Kidney epithelial cell (primary cell): ENCODE measurements around the gene YPEL1. TPM values are rescaled to one million over a fixed set of nuclear protein-coding genes. Genes with fewer than 3 reads are reported as not detected.

Experiments used
- DNase-seq: peaks from one replicate; pipeline ENCODE4 v3.0.0-alpha.2; 2010; ENCODE audit warnings: low read depth
- H3K27me3 ChIP-seq: 2 replicates; pipeline ENCODE4 v1.6.0; 2011; ENCODE audit warnings: low read length; ENCODE audit not compliant: control insufficient read depth, insufficient read depth
- H3K36me3 ChIP-seq: 2 replicates; pipeline ENCODE4 v1.5.1; 2011; ENCODE audit warnings: low read length; ENCODE audit not compliant: control insufficient read depth, insufficient read depth
- H3K4me3 ChIP-seq: 2 replicates; pipeline ENCODE4 v1.5.1; 2011; ENCODE audit warnings: low read depth, mild to moderate bottlenecking, control low read depth, low read length
- CTCF ChIP-seq: IDR thresholded peaks from 2 replicates; pipeline ENCODE4 v1.5.1; 2011; ENCODE audit warnings: mild to moderate bottlenecking, moderate library complexity, low read length, control low read depth, inconsistent platforms; ENCODE audit not compliant: insufficient read depth, poor library complexity, severe bottlenecking
- total RNA-seq: library from RNA; depleted of rRNA; stranded (reverse); fragments of >200 nt; gene quantifications from 2 replicates; pipeline ENCODE4 v1.2.3, GENCODE V29; 2015

Gene YPEL1
- total RNA-seq, 1 donor from 2014 or later, result 4.9 TPM

GRCh38 chr22:21766691-21767462 lies 31.3 kb upstream of the YPEL1 start:
- Histone ChIP-seq H3K4me3 (no peak overlapping the region), H3K27me3 (no peaks in the 10 kb centered on the region), H3K36me3 (peaks cover 4% of the 10 kb centered on the region)
- no peak for TF ChIP-seq CTCF
- DNase-seq, result no peak

DNA sequence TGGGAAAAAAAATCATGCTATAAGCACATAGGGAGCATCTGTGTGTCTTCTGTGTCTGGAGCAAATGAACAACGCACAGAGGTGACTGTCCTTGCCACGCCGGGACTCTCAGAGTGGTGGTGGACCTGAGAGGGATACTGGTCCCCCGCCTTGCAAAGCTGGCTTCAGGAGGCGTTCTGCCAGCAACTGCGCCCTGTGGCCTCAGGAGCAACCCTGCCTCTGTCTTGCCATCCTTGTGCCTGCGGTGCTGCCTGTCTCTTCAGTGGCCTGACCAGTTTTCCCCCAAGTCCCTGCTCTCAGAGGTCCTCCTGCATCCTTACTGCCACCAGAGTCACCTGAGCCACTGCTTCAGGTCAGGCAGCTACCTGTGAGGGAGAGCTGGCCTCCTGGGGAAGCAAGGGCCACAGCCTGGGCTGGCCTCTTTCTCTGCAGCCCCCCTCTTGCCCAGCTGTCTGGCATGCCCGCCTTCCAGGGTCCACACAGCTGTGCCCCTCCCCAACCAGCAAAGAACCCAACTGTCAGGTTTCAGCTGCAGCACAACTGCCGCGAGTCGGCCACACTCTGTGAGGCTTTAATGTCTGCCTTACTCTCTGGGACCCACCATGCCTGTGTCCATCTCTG lies 30.4 kb upstream of the YPEL1 start:
- Histone ChIP-seq H3K4me3 (no peak overlapping the region), H3K36me3 (peaks cover 4% of the 10 kb centered on the region), H3K27me3 (no peaks in the 10 kb centered on the region)
- no peak for TF ChIP-seq CTCF
- DNase-seq, result no peak

DNA sequence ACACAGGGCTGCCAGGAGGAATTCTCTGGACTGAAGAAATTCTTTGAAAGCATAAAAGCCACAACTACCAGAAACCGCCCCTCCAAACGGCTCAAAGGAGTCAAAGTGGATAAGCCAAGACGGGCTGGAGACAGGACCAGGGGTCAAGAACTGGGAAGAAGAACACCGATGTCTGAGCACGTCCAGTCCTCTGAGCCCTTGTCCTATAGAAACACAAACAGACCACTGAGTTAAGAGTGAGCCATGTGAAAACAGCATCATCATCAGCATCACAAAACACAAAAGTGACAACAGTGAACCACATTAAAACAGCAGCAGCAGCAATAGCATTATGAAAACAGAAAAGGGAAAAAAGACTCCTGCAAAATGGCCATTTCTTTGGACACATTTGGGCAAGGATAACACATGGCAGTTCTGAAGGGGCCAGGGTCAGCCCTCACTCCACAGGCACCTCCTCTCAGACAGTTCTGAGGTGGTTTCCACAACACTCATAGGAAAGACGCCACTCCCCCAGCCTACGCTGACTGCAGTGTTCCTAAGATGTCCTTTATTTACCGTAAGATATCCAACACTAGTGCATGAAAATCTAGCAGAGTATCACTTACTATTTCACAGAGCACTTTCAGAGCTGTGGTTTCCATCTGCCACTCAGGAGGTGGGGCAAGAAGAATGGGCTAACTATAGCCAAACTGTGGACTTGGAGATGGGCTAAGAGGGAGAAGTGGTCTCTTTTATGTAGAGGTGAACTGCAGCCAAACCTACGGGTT lies 28.6 kb upstream of the YPEL1 start:
- peaks cover 4% of the 10 kb centered on the region for H3K36me3 ChIP-seq
- no peak for DNase-seq
- H3K27me3 ChIP-seq, result no peaks in the 10 kb centered on the region
- TF ChIP-seq CTCF, result no peak
- H3K4me3 ChIP-seq, result no peak overlapping the region

DNA sequence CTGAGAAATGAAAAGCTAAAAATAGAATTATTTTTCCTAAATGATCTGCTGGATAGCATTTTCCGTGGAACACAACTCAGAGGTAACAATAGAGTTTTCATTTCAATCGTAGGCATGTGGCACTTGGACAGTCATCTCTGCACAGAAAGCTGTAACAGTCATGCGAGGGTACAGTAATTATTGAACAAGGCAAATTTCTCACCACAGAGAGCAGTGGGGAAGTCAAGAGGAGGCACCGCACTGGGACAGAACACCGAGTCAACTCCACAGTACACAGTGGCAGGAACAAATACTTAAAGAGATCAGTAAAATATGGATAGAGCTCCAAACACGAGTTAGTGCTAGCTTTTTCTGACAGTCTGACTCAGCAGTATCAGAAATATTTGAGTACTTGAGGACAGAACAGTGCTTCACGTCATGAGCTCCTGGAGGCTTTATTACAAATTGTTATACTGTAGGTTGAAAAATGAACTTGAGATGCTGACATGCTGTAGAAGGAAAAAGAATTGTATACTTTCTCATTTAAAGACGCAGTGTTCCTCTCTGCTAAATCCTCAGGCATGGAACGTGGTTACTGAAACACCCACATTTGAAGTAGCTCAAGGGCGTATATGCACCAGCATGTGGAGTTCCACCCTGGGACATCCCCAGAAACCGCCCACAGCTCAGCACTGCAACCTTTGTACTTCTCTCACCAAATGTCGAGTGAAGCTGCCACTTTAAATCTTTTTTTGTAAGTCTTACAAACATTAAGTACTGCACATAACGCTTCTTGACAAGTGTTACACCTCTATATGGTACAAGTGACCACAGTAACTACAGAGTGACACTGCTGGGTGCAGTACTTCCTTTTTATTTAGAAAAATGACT lies 27.4 kb upstream of the YPEL1 start:
- TF ChIP-seq CTCF, result no peak

DNA sequence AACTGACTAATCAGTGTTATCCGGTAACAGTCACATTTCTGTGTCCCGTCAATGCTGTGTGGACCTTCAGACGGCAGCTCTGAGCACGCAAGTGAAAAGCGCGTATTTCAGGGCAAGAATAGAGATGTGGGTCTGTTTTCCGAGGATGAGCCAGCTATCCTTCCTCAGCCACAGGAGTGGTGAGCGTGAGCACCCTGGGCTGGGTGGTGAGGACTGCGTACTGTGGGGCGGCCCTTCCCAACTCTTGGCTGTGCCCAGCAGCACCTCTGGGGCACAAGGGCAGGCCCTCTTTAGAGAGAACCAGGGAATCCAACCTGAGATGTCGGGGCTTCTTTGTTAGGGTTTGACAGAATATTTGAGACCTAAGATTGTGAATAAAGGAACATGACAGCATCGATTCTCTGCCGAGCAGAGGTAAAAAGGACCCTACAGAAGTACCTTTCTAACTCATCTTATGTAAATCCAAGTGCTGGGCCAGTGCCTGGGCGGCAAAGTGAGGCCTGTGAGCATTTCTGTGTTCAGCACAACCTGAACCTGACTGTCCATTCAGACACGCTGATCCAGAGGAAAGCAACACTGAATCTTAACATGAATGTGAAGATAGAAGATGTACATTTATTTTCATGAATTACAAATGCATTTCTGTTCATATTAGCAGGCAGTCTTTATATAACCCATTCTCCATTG lies 26.5 kb upstream of the YPEL1 start:
- H3K4me3 ChIP-seq, result no peak overlapping the region
- no peak for DNase-seq

More for the DNA sequence above, 27.4 kb upstream of the YPEL1 start:
- Histone ChIP-seq H3K4me3 (no peak overlapping the region), H3K27me3 (no peaks in the 10 kb centered on the region), H3K36me3 (peaks cover 4% of the 10 kb centered on the region)
- no peak for DNase-seq

More for the DNA sequence above, 26.5 kb upstream of the YPEL1 start:
- no peaks in the 10 kb centered on the region for H3K27me3 ChIP-seq
- no peak for TF ChIP-seq CTCF
- peaks cover 4% of the 10 kb centered on the region for H3K36me3 ChIP-seq
